ENCODE data around the gene OPRM1. TPM values are rescaled to one million over a fixed set of nuclear protein-coding genes. Genes with fewer than 3 reads are reported as not detected.
A peak's percentile ranks its signal among the peaks of the same experiment; 100 is the strongest.

OPRM1 gene
- total RNA-seq, 4 donors from 2014 or later = not detected

DNA sequence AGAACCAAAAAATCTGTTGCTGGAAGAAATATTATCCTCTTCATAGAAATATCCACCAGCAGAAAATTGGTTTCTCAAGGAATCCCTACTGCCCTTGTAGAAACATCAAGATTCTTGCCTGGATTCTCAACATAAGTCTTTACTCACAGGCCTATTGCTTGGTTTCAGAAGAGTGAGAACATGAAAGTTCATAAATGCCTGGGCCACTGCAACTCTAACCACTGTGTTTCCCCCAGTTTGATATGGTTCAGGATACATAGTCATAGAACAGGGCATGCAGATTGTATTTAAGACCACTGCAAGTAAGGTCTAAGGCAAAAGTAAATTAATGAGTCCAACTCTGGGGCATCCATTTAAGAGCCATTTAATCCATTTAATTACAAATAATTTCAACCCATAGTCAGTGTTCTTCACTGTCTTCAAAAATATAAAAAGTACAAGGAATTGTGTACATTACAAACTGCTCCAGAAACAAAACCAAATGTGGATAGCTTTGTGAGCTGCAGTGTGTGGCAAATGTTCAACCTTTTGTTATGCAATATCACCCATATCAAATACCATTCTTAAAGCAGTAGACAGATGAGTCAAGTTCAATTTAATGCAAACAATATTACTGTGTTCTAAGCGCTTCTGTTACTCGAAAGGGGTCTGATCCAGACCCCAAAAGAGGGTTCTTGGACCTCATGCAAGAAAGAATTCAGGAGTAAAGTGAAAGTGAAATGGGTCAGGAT is 83.3 kb downstream of the OPRM1 start:
- no peaks in the 10 kb centered on the region for H3K9me3 ChIP-seq
- no peaks in the 10 kb centered on the region for H3K36me3 ChIP-seq
- H3K27ac ChIP-seq = no peak overlapping the region
- H3K4me1 ChIP-seq = no peaks in the 10 kb centered on the region
- TF ChIP-seq EP300 (IDR thresholded peaks at IDR 0.05) (no peak), POLR2A (IDR thresholded peaks at IDR 0.05) (no peak)
- TF ChIP-seq, protein P1, sequence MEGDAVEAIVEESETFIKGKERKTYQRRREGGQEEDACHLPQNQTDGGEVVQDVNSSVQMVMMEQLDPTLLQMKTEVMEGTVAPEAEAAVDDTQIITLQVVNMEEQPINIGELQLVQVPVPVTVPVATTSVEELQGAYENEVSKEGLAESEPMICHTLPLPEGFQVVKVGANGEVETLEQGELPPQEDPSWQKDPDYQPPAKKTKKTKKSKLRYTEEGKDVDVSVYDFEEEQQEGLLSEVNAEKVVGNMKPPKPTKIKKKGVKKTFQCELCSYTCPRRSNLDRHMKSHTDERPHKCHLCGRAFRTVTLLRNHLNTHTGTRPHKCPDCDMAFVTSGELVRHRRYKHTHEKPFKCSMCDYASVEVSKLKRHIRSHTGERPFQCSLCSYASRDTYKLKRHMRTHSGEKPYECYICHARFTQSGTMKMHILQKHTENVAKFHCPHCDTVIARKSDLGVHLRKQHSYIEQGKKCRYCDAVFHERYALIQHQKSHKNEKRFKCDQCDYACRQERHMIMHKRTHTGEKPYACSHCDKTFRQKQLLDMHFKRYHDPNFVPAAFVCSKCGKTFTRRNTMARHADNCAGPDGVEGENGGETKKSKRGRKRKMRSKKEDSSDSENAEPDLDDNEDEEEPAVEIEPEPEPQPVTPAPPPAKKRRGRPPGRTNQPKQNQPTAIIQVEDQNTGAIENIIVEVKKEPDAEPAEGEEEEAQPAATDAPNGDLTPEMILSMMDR (IDR thresholded peaks at IDR 0.05) = no peak
- H3K27me3 ChIP-seq = no peaks in the 10 kb centered on the region
- 34 to 45% methylated on average over 2 of the region's 2 CpGs for WGBS, 2 donors
- no peak for DNase-seq (ENCODE audit: low spot score in 2 of 2)
- peak overlapping the region in 1 of 4 donors; percentile 19 for H3K4me3 ChIP-seq

DNA sequence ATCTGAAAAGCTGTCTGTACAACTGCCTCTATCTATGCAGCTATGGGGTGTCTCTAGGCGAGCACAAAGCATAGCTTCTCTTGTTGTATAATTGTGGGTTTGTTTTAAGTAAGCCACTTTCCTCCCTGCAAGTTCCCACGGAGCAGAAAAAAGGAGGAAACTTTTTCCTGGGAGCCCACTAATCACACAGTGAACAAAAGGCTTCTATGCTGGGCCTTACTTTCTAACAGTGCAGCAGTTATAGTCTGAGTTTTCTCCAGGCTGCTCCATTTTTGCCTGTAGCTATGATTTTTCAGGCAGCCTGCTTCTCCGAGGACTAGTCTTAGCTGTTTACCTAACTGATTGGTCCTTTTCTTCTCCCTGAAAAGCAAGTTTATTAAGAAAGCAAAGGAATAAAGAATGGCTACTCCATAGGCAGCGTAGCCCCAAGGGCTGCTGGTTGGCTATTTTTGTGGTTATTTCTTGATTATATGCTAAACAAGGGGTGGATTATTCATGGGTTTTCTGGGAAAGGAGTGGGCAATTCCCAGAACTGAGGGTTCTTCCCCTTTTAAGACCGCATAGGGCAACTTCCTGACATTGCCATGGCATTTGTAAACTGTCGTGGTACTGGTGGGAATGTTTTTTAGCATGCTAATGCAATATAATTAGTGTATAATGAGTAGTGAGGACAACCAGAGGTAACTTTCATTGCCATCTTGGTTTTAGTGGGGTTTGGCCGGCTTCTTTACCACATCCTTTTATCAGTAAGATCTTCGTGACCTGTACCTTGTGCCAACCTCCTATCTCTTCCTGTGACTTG is 84.3 kb downstream of the OPRM1 start:
- Histone ChIP-seq H3K4me1 (no peaks in the 10 kb centered on the region), H3K36me3 (no peaks in the 10 kb centered on the region), H3K9me3 (no peaks in the 10 kb centered on the region), H3K27me3 (no peaks in the 10 kb centered on the region), H3K27ac (peak overlapping the region in 3 of 4 donors; percentile 7 to 59 (median 35)), H3K4me3 (peak overlapping the region in 1 of 4 donors; percentile 19)
- 32 to 45% methylated on average over 8 of the region's 8 CpGs for WGBS, 2 donors
- TF ChIP-seq, protein P1 (IDR thresholded peaks at IDR 0.05) = no peak
- peak in 1 of 2 donors; percentile 18 for TF ChIP-seq EP300 (IDR thresholded peaks at IDR 0.05)
- DNase-seq (ENCODE audit: low spot score in 2 of 2) = no peak

DNA sequence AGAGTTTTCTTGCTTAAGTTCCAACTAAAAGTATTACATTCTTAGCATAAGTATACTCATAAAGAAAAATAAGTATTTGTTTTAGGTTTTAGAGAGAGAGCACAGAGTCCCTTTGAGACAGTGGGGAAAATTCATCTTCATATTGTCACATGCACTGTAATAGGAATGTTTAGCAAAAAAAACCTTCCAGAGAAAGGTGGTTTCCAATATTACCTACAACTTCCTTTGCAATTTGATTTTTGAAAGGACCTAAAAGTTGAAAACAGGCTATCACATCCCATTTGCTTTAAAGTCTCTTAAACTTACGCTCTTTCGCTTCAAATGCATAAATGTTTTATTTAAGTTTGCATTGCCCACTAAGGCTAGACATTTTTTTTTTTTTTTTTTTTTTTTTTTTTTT is 86.4 kb downstream of the OPRM1 start:
- 92 to 98% methylated on average over 2 of the region's 2 CpGs for WGBS, 2 donors
- H3K4me1 ChIP-seq = no peaks in the 10 kb centered on the region
- no peak for DNase-seq (ENCODE audit: low spot score in 2 of 2)
- H3K27me3 ChIP-seq = no peaks in the 10 kb centered on the region
- TF ChIP-seq EP300 (IDR thresholded peaks at IDR 0.05) = no peak
- TF ChIP-seq, protein P1 (IDR thresholded peaks at IDR 0.05) = no peak
- no peak for TF ChIP-seq POLR2A (IDR thresholded peaks at IDR 0.05)
- no peak overlapping the region for H3K4me3 ChIP-seq
- H3K27ac ChIP-seq = no peak overlapping the region
- no peaks in the 10 kb centered on the region for H3K36me3 ChIP-seq
- no peaks in the 10 kb centered on the region for H3K9me3 ChIP-seq

DNA sequence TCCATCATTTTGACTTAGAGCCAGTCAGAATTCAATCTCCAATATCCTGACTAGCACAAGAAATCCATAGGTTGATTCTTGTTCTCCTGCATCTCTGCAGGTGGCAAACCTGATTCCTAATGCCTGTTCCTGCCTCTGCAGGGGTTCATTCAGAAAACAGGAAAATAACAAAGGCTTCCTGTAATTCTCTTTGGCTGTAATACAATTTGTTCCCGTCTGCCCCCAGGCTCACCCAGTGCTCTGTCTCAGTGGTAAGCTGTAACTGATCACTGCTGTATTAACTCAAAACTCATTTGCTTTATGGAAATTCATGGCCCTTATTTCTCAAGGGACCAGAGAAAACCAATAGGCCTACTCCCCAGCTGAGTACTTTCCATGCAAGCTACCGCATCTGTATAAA is 88.6 kb downstream of the OPRM1 start:
- Histone ChIP-seq H3K4me1 (no peaks in the 10 kb centered on the region), H3K27ac (no peak overlapping the region), H3K27me3 (no peaks in the 10 kb centered on the region), H3K4me3 (no peak overlapping the region), H3K9me3 (no peaks in the 10 kb centered on the region), H3K36me3 (no peaks in the 10 kb centered on the region)
- DNase-seq (ENCODE audit: low spot score in 2 of 2) = no peak
- TF ChIP-seq POLR2A (IDR thresholded peaks at IDR 0.05) (no peak), EP300 (IDR thresholded peaks at IDR 0.05) (no peak)
- TF ChIP-seq, protein P1 (IDR thresholded peaks at IDR 0.05) = no peak
- WGBS, 2 donors = 27 to 51% methylated on average over 2 of the region's 2 CpGs
